Measurements from ENCODE around the gene CAMK1D.
"Not testable (repeated sequence)": the region's sequence is repeated elsewhere in the genome, so short reads cannot be mapped to it uniquely, and the experiment has no call there.

CAMK1D gene

GRCh38 chr10:12797471-12798262 lies 448.3 kb downstream of the CAMK1D start:
- DNase-seq (ENCODE audit: low spot score), result no peak

- DNase-seq (ENCODE audit: low spot score), result no peak
Observed at GRCh38 chr10:12799144-12799543, 449.8 kb downstream of the CAMK1D start.

GRCh38 chr10:12799714-12800113 lies 450.4 kb downstream of the CAMK1D start:
- no peak for DNase-seq (ENCODE audit: low spot score)

- DNase-seq (ENCODE audit: low spot score), result no peak
Observed at GRCh38 chr10:12800302-12800701, 451.0 kb downstream of the CAMK1D start.

- no peak for DNase-seq (ENCODE audit: low spot score)
Observed at GRCh38 chr10:12801214-12802087, 452.1 kb downstream of the CAMK1D start.

GRCh38 chr10:12803776-12804175 lies 454.4 kb downstream of the CAMK1D start:
- DNase-seq (ENCODE audit: low spot score), result no peak

- DNase-seq (ENCODE audit: low spot score), result no peak
Observed at GRCh38 chr10:12806228-12807095, 457.1 kb downstream of the CAMK1D start.

GRCh38 chr10:12807096-12807755 lies 457.9 kb downstream of the CAMK1D start:
- DNase-seq (ENCODE audit: low spot score), result no peak

- DNase-seq (ENCODE audit: low spot score), result no peak
Observed at GRCh38 chr10:12808014-12808613, 458.8 kb downstream of the CAMK1D start.

GRCh38 chr10:12810046-12810445 lies 460.7 kb downstream of the CAMK1D start:
- DNase-seq (ENCODE audit: low spot score), result not testable (repeated sequence)

GRCh38 chr10:12811826-12812225 lies 462.5 kb downstream of the CAMK1D start:
- no peak for DNase-seq (ENCODE audit: low spot score)

GRCh38 chr10:12812571-12812970 lies 463.2 kb downstream of the CAMK1D start:
- no peak for DNase-seq (ENCODE audit: low spot score)

GRCh38 chr10:12814166-12814565 lies 464.8 kb downstream of the CAMK1D start:
- DNase-seq (ENCODE audit: low spot score), result no peak

GRCh38 chr10:12819071-12819470 lies 469.7 kb downstream of the CAMK1D start:
- no peak for DNase-seq (ENCODE audit: low spot score)

- DNase-seq (ENCODE audit: low spot score), result no peak
Observed at GRCh38 chr10:12819656-12820055, 470.3 kb downstream of the CAMK1D start.

GRCh38 chr10:12822126-12822892 lies 473.0 kb downstream of the CAMK1D start:
- no peak for DNase-seq (ENCODE audit: low spot score)

GRCh38 chr10:12822893-12823170 lies 473.5 kb downstream of the CAMK1D start:
- no peak for DNase-seq (ENCODE audit: low spot score)

- DNase-seq (ENCODE audit: low spot score), result no peak
Observed at GRCh38 chr10:12823328-12823727, 474.0 kb downstream of the CAMK1D start.

GRCh38 chr10:12825260-12825849 lies 476.0 kb downstream of the CAMK1D start:
- DNase-seq (ENCODE audit: low spot score), result no peak

GRCh38 chr10:12826800-12827372 lies 477.5 kb downstream of the CAMK1D start:
- no peak for DNase-seq (ENCODE audit: low spot score)

Data from left forelimb (tissue), 1 donor.